Measurements from ENCODE around the gene PPIP5K2. TPM values are rescaled to one million over a fixed set of nuclear protein-coding genes. Genes with fewer than 3 reads are reported as not detected.

Gene PPIP5K2
- total and polyA plus RNA-seq, 2 of the 8 experiments (the other 6 are each of a cell fraction or from before 2014, with no cell fraction given), result 14.8 to 46.6 TPM

GRCh38 chr5:103119765-103120606 is at the start of gene PPIP5K2, which contains the start of gene GIN1 (continued):
- TF ChIP-seq CHD7 (IDR thresholded peaks at IDR 0.05; ENCODE audit: insufficient replicate concordance, low read length), result peak; percentile 46
- no peak for TF ChIP-seq MAFK (IDR thresholded peaks at IDR 0.05; ENCODE audit: low read depth, low read length)
- TF ChIP-seq CEBPB (IDR thresholded peaks at IDR 0.05; ENCODE audit: low read depth, low read length), result peak; percentile 41; the same call in 1 of the 2 replicates
- TF ChIP-seq JUND (IDR thresholded peaks at IDR 0.05; ENCODE audit: low read length), result peak; percentile 41; the same call in 1 of the 2 replicates
- TF ChIP-seq HDAC2 (IDR thresholded peaks at IDR 0.05; ENCODE audit: borderline replicate concordance in 1 of 2, low read depth in 2 of 2, low read length in 2 of 2), result 0 out of 4 replicates have a peak, but pooled peaks of 1 of the 2 experiments have one; percentile 76
- peak; percentile 79; the same call in 1 of the 2 replicates for TF ChIP-seq EGR1 (IDR thresholded peaks at IDR 0.05; ENCODE audit: borderline replicate concordance, low read depth, low read length)
- TF ChIP-seq RFX5 (IDR thresholded peaks at IDR 0.05; ENCODE audit: borderline replicate concordance, low read depth, low read length), result peak; percentile 8; the same call in 1 of the 2 replicates
- no peak for TF ChIP-seq RAD21 (IDR thresholded peaks at IDR 0.05 in 1 of 2, conservative IDR thresholded peaks at IDR 0.05 in 1 of 2; ENCODE audit: low read depth in 2 of 2, low read length in 2 of 2)
- peak; percentile 79 for TF ChIP-seq POLR2AphosphoS5 (IDR thresholded peaks at IDR 0.05; ENCODE audit: low read depth, low read length)

All from H1 (cell line).